ENCODE results near the gene PPIL1. TPM values are rescaled to one million over a fixed set of nuclear protein-coding genes. Genes with fewer than 3 reads are reported as not detected.

Gene PPIL1
- total and polyA plus RNA-seq, 2 of the 13 experiments (the other 11 are each of a cell fraction or from before 2014, with no cell fraction given), result 74.2 to 144 TPM

- DNase-seq (ENCODE audit: low spot score) (no peak), ATAC-seq (no peak), FAIRE-seq (no peak)
- H3K27ac ChIP-seq (ENCODE audit: extremely low read length, insufficient read depth, low read length), result no peak overlapping the region
- no peaks in the 10 kb centered on the region for H3K9me3 ChIP-seq (ENCODE audit: low read length)
- no peak overlapping the region for H3K9ac ChIP-seq (ENCODE audit: insufficient read depth, low read depth, low read length)
- intact Hi-C loops (cut with micrococcal nuclease; ENCODE audit: unreplicated experiment), result no loop called here
- no peak overlapping the region for H3K4me3 ChIP-seq (replicated peaks in 1 of 3; ENCODE audit: insufficient read depth in 1 of 3, low read depth in 2 of 3, low read length in 3 of 3)
- no peaks in the 10 kb centered on the region for H4K20me1 ChIP-seq (ENCODE audit: insufficient read depth, low read length)
- ChIA-PET POLR2A (interaction anchor here (0.6 kb wide), 1 partner anchor 448 kb away, joined by 3 read pairs; no protein-coding TSS in a partner anchor), CTCF (ENCODE audit: low intra/inter-chr PET ratio, low total read pairs) (no interaction called here)
- peaks cover 5 to 24% of the 10 kb centered on the region in 2 experiments; a peak in 3 of 5 replicates for H3K27me3 ChIP-seq (ENCODE audit: control insufficient read depth in 1 of 2, insufficient read depth in 2 of 2, low read length in 2 of 2)
- no peaks in the 10 kb centered on the region for H3K36me3 ChIP-seq (replicated peaks in 1 of 2; ENCODE audit: control insufficient read depth in 1 of 2, insufficient read depth in 2 of 2, low read length in 2 of 2)
- H2AFZ ChIP-seq (ENCODE audit: low read length), result no peak overlapping the region
- 53% methylated on average over 7 of the region's 7 CpGs for WGBS (ENCODE audit: low lambda C conversion rate)
- no peak overlapping the region for H3K4me2 ChIP-seq (ENCODE audit: low read depth, low read length)
- no TSS peak for BruUV-seq (replicated peaks)
- H3K4me1 ChIP-seq (ENCODE audit: insufficient read depth, low read length), result peaks cover 64% of the 10 kb centered on the region
- no peaks in the 10 kb centered on the region for H3K79me2 ChIP-seq (ENCODE audit: insufficient read depth, low read length)
- in situ Hi-C loops (cut with HindIII; ENCODE audit: extremely low pct_ligation_motif_present, low pct_unique_long_range_greater_than_20kb), result loop anchor here (5.0 kb wide), 1 partner anchor 38 kb away; no protein-coding TSS in a partner anchor
- TF ChIP-seq SMAD1 (CRISPR knock-in tag; IDR thresholded peaks at IDR 0.05; ENCODE audit: borderline replicate concordance, low read depth) (no peak), CBX2 (IDR thresholded peaks at IDR 0.05; ENCODE audit: low read depth, low read length) (no peak), CBX2 (CRISPR knock-in tag; IDR thresholded peaks at IDR 0.05; ENCODE audit: low read depth) (no peak), ZNF792 (CRISPR knock-in tag; IDR thresholded peaks at IDR 0.05) (no peak), ZBED4 (CRISPR knock-in tag; IDR thresholded peaks at IDR 0.05; ENCODE audit: borderline replicate concordance) (no peak), GATAD2A (CRISPR knock-in tag; IDR thresholded peaks at IDR 0.05) (no peak), STAG1 (CRISPR knock-in tag; IDR thresholded peaks at IDR 0.05) (no peak), PAXIP1 (CRISPR knock-in tag; conservative IDR thresholded peaks at IDR 0.05) (no peak), ZNF549 (CRISPR knock-in tag; IDR thresholded peaks at IDR 0.05) (no peak), NR2F1 (CRISPR knock-in tag; IDR thresholded peaks at IDR 0.05) (no peak), ZNF878 (CRISPR knock-in tag; IDR thresholded peaks at IDR 0.05) (no peak), PAF1 (CRISPR knock-in tag; IDR thresholded peaks at IDR 0.05) (no peak), ZNF460 (CRISPR knock-in tag; IDR thresholded peaks at IDR 0.05; ENCODE audit: borderline replicate concordance) (no peak), TFDP1 (CRISPR knock-in tag; IDR thresholded peaks at IDR 0.05; ENCODE audit: borderline replicate concordance) (no peak), ZNF788 (CRISPR knock-in tag; IDR thresholded peaks at IDR 0.05; ENCODE audit: borderline replicate concordance) (no peak), HCFC1 (IDR thresholded peaks at IDR 0.05; ENCODE audit: low read depth, low read length) (no peak)
Measured at GRCh38 chr6:36814249-36814648, 60.4 kb downstream of the PPIL1 start.

Data from HepG2 (cell line).